K562 (cell line): ENCODE data around the gene ARL4D. TPM values are rescaled to one million over a fixed set of nuclear protein-coding genes. Genes with fewer than 3 reads are reported as not detected.
A peak's percentile ranks its signal among the peaks of the same experiment; 100 is the strongest.

Source experiments
- ATAC-seq: fragments of 200-7000 bp; cut with Tn5 transposase; 3 replicates; pipeline ENCODE4 v1.9.1; 2020; ENCODE audit warnings: moderate library complexity
- BruUV-seq: library from RNA; stranded (reverse); fragments of 400-500 nt; replicated peaks from 2 replicates; lab custom pipeline; 2021; lab: Mats Ljungman, UMichigan
- CTCF ChIA-PET: fragments of 300-600 bp; formaldehyde crosslinking; extraction: SDS; loops from one replicate; lab custom pipeline; 2021; ENCODE audit warnings: low intra/inter-chr PET ratio; lab: Yijun Ruan, JAX
- POLR2A ChIA-PET: fragments of 300-600, 350-650 bp; sonication (Branson Sonifier 250); formaldehyde crosslinking; extraction: SDS; loops from one replicate; lab custom pipeline; 2021; ENCODE audit warnings: antibody characterized with exemption, inconsistent platforms; lab: Yijun Ruan, JAX
- DNase-seq, 4 experiments: peaks; one replicate each; pipeline versions ENCODE4 v3.0.0 to v3.0.0-alpha.2; 2011 to 2018; ENCODE audit warnings: low spot score in 3 of 4, mixed read lengths in 3 of 4; ENCODE audit errors: extremely low read depth in 1 of 4
- FAIRE-seq: peaks from 2 replicates; lab custom pipeline; 2011; peaks lifted over from hg19 to GRCh38; lab: Jason Lieb, UNC
- H2AFZ ChIP-seq: 2 replicates; pipeline ENCODE4 v1.6.0; 2011; ENCODE audit warnings: low read depth, low read length, control low read depth, inconsistent platforms
- H3K27ac ChIP-seq: fragments of 200-600 bp; 3 replicates; pipeline ENCODE4 v1.8.0; 2011; ENCODE audit warnings: low read depth, mild to moderate bottlenecking, control low read depth, inconsistent platforms, low read length, moderate library complexity, mixed read lengths; ENCODE audit errors: extremely low read depth
- H3K27me3 ChIP-seq, 2 experiments: fragments of 300-600 bp in 1 of 2; 2 replicates in 1 of 2; 3 replicates in 1 of 2; pipeline versions ENCODE4 v1.6.0 to v1.8.0; 2011; ENCODE audit warnings: inconsistent platforms in 2 of 2, low read length in 2 of 2, mild to moderate bottlenecking in 1 of 2, mixed read lengths in 1 of 2, moderate library complexity in 1 of 2; ENCODE audit not compliant: control insufficient read depth in 2 of 2, insufficient read depth in 2 of 2
- H3K36me3 ChIP-seq: fragments of 300-600 bp; 3 replicates; pipeline ENCODE4 v1.8.0; 2011; ENCODE audit warnings: mild to moderate bottlenecking, low read length, inconsistent platforms; ENCODE audit not compliant: control insufficient read depth, insufficient read depth
- H3K4me1 ChIP-seq, 2 experiments: fragments of 200-600 bp in 1 of 2; replicated peaks in 1 of 2; 2 replicates in 1 of 2; 3 replicates in 1 of 2; pipeline versions ENCODE4 v1.5.1 to v1.8.0; 2011; ENCODE audit warnings: inconsistent platforms in 2 of 2, low read length in 2 of 2, mild to moderate bottlenecking in 1 of 2, mixed read lengths in 1 of 2, moderate library complexity in 1 of 2; ENCODE audit not compliant: control insufficient read depth in 2 of 2, insufficient read depth in 2 of 2
- H3K4me2 ChIP-seq: 2 replicates; pipeline ENCODE4 v1.6.1; 2011; ENCODE audit warnings: low read length, control low read depth, inconsistent platforms, mixed read lengths; ENCODE audit not compliant: insufficient read depth
- H3K4me3 ChIP-seq: fragments of 200-600 bp; sonication (generic), shearing (Covaris generic); 2 replicates; pipeline ENCODE4 v1.5.1; 2016; ENCODE audit warnings: control low read depth, inconsistent platforms
- H3K79me2 ChIP-seq: fragments of 200-600 bp; 3 replicates; pipeline ENCODE4 v1.8.0; 2011; ENCODE audit warnings: low read length, inconsistent platforms; ENCODE audit not compliant: control insufficient read depth, insufficient read depth
- H3K9ac ChIP-seq, 2 experiments: 2 replicates each; pipeline versions ENCODE4 v1.6.0 to v1.6.1; 2011; ENCODE audit warnings: low read depth in 2 of 2, low read length in 2 of 2, control low read depth in 1 of 2, inconsistent platforms in 1 of 2, mild to moderate bottlenecking in 1 of 2, mixed read lengths in 1 of 2; ENCODE audit not compliant: insufficient read depth in 1 of 2
- H3K9me1 ChIP-seq: one replicate; pipeline ENCODE4 v1.6.0; 2011; ENCODE audit warnings: inconsistent platforms, mild to moderate bottlenecking, low read length, moderate library complexity; ENCODE audit not compliant: control insufficient read depth, insufficient read depth
- H3K9me3 ChIP-seq: replicated peaks from 2 replicates; pipeline ENCODE4 v1.5.1; 2011; ENCODE audit warnings: low read depth, low read length, inconsistent platforms; ENCODE audit not compliant: control insufficient read depth, insufficient read depth
- H4K20me1 ChIP-seq: replicated peaks from 2 replicates; pipeline ENCODE4 v1.6.1; 2011; ENCODE audit warnings: low read length, inconsistent platforms, mixed read lengths; ENCODE audit not compliant: control insufficient read depth, insufficient read depth
- CEBPB ChIP-seq: fragments of 450-650 bp; IDR thresholded peaks from 2 replicates; pipeline ENCODE4 v1.6.1; 2016; ENCODE audit warnings: missing genetic modification characterization, missing compliant biosample characterization
- ILK ChIP-seq: fragments of 450-650 bp; IDR thresholded peaks from 2 replicates; pipeline ENCODE4 v1.6.1; 2016; ENCODE audit warnings: missing genetic modification characterization, low read depth, mild to moderate bottlenecking, missing compliant biosample characterization, moderate library complexity, borderline replicate concordance
- STAT5B ChIP-seq: fragments of 250-450 bp; sonication (Bioruptor Pico); IDR thresholded peaks from 2 replicates; pipeline ENCODE4 v1.8.0; 2021; ENCODE audit warnings: mild to moderate bottlenecking, inconsistent platforms
- ZNF212 ChIP-seq: fragments of 450-650 bp; formaldehyde crosslinking; IDR thresholded peaks from 2 replicates; pipeline ENCODE4 v1.4.0; 2020; ENCODE audit warnings: mild to moderate bottlenecking
- WGBS: fragments of 100-300 bp; shearing (Covaris generic); methylation state at CpG from one replicate; pipeline ENCODE4 v1.1.6; 2016; ENCODE audit warnings: low coverage, mixed read lengths; ENCODE audit not compliant: insufficient coverage; ENCODE audit errors: missing lambda C conversion rate; 5-methylcytosine and 5-hydroxymethylcytosine counted together
- in situ Hi-C: fragments of 300-500 bp; cut with MboI; formaldehyde crosslinking; loops from 4 replicates; pipeline ENCODE4 v1.15.0; 2018; ENCODE audit warnings: inconsistent platforms, mixed read lengths
- intact Hi-C: fragments of 100-400 bp; cut with micrococcal nuclease; formaldehyde crosslinking; loops from 2 replicates; pipeline ENCODE4 v1.14.2; 2022
- polyA plus RNA-seq, 8 experiments: library from polyadenylated mRNA; depleted of rRNA in 4 of 8; stranded (reverse) in 5 of 8; unstranded in 3 of 8; fragments of >200 nt; fragmentation: Nextera tagmentation in 2 of 8; fragmentation: Illumina TruSeq in 1 of 8; extraction: Ambion mirVana in 2 of 8; extraction: Trizol in 1 of 8; gene quantifications; 2 replicates each; pipeline versions ENCODE4 v1.2.1 to v1.2.3, GENCODE V29; 2011 to 2014; ENCODE audit warnings: inconsistent platforms in 1 of 8, missing spikeins in 1 of 8
- total RNA-seq, 7 experiments: library from RNA; depleted of rRNA in 6 of 7; stranded (reverse); fragments of >200 nt in 6 of 7; fragmentation: Illumina TruSeq in 2 of 7; extraction: Trizol in 2 of 7; gene quantifications; 2 replicates each; pipeline versions ENCODE4 v1.2.1 to v1.2.3, GENCODE V29; 2011 to 2021; ENCODE audit warnings: low replicate concordance in 1 of 7
- TF ChIP-seq, protein P1 (sequence below): sonication (generic); formaldehyde crosslinking; IDR thresholded peaks from 2 replicates; pipeline ENCODE4 v1.8.0; 2023; ENCODE audit warnings: mild to moderate bottlenecking, missing genetic modification reagents
- TF ChIP-seq, protein P2 (sequence below): fragments of 250-450 bp; sonication (Bioruptor Pico); IDR thresholded peaks from 2 replicates; pipeline ENCODE4 v1.9.0; 2021; ENCODE audit warnings: mild to moderate bottlenecking, inconsistent platforms

ARL4D gene
- total and polyA plus RNA-seq, 9 of the 15 experiments (the other 6 are each of a cell fraction or from before 2014, with no cell fraction given): 0.07 to 0.53 (median 0.28) TPM; not detected in 1

- TF ChIP-seq, protein P1, sequence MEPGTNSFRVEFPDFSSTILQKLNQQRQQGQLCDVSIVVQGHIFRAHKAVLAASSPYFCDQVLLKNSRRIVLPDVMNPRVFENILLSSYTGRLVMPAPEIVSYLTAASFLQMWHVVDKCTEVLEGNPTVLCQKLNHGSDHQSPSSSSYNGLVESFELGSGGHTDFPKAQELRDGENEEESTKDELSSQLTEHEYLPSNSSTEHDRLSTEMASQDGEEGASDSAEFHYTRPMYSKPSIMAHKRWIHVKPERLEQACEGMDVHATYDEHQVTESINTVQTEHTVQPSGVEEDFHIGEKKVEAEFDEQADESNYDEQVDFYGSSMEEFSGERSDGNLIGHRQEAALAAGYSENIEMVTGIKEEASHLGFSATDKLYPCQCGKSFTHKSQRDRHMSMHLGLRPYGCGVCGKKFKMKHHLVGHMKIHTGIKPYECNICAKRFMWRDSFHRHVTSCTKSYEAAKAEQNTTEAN (CRISPR knock-in tag): no peak
- no peak for TF ChIP-seq ZNF212 (CRISPR knock-in tag)
- TF ChIP-seq ILK (tag): no peak
- no peak overlapping the region for H3K9ac ChIP-seq
- H3K4me3 ChIP-seq: no peak overlapping the region
- POLR2A ChIA-PET: interaction anchor here (0.6 to 1.0 kb wide), 2 partner anchors 8 to 17 kb away, joined by 3 read pairs; partner anchors contain the start of gene ARL4D
- no peaks in the 10 kb centered on the region for H3K79me2 ChIP-seq
- FAIRE-seq (no peak), ATAC-seq (no peak), DNase-seq (no peak)
- CTCF ChIA-PET: no interaction called here
- peaks cover 0 to 3% of the 10 kb centered on the region in 2 experiments; a peak in 2 of 5 replicates for H3K4me1 ChIP-seq
- H3K9me1 ChIP-seq: no peaks in the 10 kb centered on the region
- no peaks in the 10 kb centered on the region for H3K36me3 ChIP-seq
- H4K20me1 ChIP-seq: no peaks in the 10 kb centered on the region
- H3K27ac ChIP-seq: no peak overlapping the region
- H3K4me2 ChIP-seq: no peak overlapping the region
- H3K9me3 ChIP-seq: peaks cover 5% of the 10 kb centered on the region; the same call in 1 of the 2 replicates
- no peak overlapping the region for H2AFZ ChIP-seq
- in situ Hi-C loops (no loop called here), intact Hi-C loops (no loop called here)
- WGBS: 7% methylated on average over 3 of the region's 5 CpGs
- no TSS peak for BruUV-seq
- no peaks in the 10 kb centered on the region for H3K27me3 ChIP-seq
Measured at GRCh38 chr17:43381621-43382020, 17.2 kb upstream of the ARL4D start.

- H3K27ac ChIP-seq: no peak overlapping the region
- no TSS peak for BruUV-seq
- no peaks in the 10 kb centered on the region for H3K36me3 ChIP-seq
- CTCF ChIA-PET: no interaction called here
- no peaks in the 10 kb centered on the region for H3K79me2 ChIP-seq
- 19% methylated on average over 2 of the region's 2 CpGs for WGBS
- H2AFZ ChIP-seq: no peak overlapping the region
- H3K4me2 ChIP-seq: no peak overlapping the region
- in situ Hi-C loops: no loop called here
- H3K9me3 ChIP-seq: peaks cover 5% of the 10 kb centered on the region; the same call in 1 of the 2 replicates
- H3K4me3 ChIP-seq: no peak overlapping the region
- H3K9me1 ChIP-seq: no peaks in the 10 kb centered on the region
- ATAC-seq: no peak
- peak; percentile 38; the same call in 1 of the 2 replicates for TF ChIP-seq CEBPB (tag)
- TF ChIP-seq STAT5B (CRISPR knock-in tag): no peak
- TF ChIP-seq, protein P2, sequence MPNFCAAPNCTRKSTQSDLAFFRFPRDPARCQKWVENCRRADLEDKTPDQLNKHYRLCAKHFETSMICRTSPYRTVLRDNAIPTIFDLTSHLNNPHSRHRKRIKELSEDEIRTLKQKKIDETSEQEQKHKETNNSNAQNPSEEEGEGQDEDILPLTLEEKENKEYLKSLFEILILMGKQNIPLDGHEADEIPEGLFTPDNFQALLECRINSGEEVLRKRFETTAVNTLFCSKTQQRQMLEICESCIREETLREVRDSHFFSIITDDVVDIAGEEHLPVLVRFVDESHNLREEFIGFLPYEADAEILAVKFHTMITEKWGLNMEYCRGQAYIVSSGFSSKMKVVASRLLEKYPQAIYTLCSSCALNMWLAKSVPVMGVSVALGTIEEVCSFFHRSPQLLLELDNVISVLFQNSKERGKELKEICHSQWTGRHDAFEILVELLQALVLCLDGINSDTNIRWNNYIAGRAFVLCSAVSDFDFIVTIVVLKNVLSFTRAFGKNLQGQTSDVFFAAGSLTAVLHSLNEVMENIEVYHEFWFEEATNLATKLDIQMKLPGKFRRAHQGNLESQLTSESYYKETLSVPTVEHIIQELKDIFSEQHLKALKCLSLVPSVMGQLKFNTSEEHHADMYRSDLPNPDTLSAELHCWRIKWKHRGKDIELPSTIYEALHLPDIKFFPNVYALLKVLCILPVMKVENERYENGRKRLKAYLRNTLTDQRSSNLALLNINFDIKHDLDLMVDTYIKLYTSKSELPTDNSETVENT (CRISPR knock-in tag): no peak
- no peaks in the 10 kb centered on the region for H3K27me3 ChIP-seq
- POLR2A ChIA-PET: interaction anchor here (1.0 to 6.2 kb wide), 2 partner anchors 15 to 16 kb away, joined by 3 to 88 read pairs; partner anchors contain the start of gene ARL4D
- H4K20me1 ChIP-seq: no peaks in the 10 kb centered on the region
- no peak for FAIRE-seq
- peaks cover 0 to 3% of the 10 kb centered on the region in 2 experiments; a peak in 1 of 5 replicates for H3K4me1 ChIP-seq
- H3K9ac ChIP-seq: no peak overlapping the region
- DNase-seq: no peak
- intact Hi-C loops: no loop called here
Measured at GRCh38 chr17:43382776-43383175, 16.0 kb upstream of the ARL4D start.
